H9 (cell line): Measurements from ENCODE around the gene MBNL1. TPM values are rescaled to one million over a fixed set of nuclear protein-coding genes. Genes with fewer than 3 reads are reported as not detected.

Experiments
- DNase-seq: peaks from one replicate; pipeline ENCODE4 v3.0.0-alpha.2; 2017
- H2AFZ ChIP-seq: one replicate; pipeline ENCODE4 v1.6.1; 2013; ENCODE audit warnings: mild to moderate bottlenecking, low read length, control low read depth, moderate library complexity
- H2AK5ac ChIP-seq: 2 replicates; pipeline ENCODE4 v1.6.1; 2013; ENCODE audit warnings: low read length, control low read depth, mixed read lengths; ENCODE audit not compliant: insufficient read length
- H2BK120ac ChIP-seq: one replicate; pipeline ENCODE4 v1.6.1; 2013; ENCODE audit warnings: low read depth, mild to moderate bottlenecking, low read length, control low read depth, inconsistent platforms; ENCODE audit not compliant: poor library complexity, severe bottlenecking
- H2BK12ac ChIP-seq: 2 replicates; pipeline ENCODE4 v1.6.1; 2013; ENCODE audit warnings: low read length, control low read depth, mixed read lengths, low read depth; ENCODE audit not compliant: insufficient read length
- H2BK15ac ChIP-seq: 2 replicates; pipeline ENCODE4 v1.6.1; 2013; ENCODE audit warnings: low read depth, low read length, control low read depth
- H2BK20ac ChIP-seq: one replicate; pipeline ENCODE4 v1.6.1; 2013; ENCODE audit warnings: low read depth, mild to moderate bottlenecking, low read length, control low read depth, inconsistent platforms; ENCODE audit not compliant: poor library complexity, severe bottlenecking
- H2BK5ac ChIP-seq: 2 replicates; pipeline ENCODE4 v1.6.1; 2013; ENCODE audit warnings: low read length, control low read depth, mixed read lengths; ENCODE audit not compliant: insufficient read length
- H3K14ac ChIP-seq: 2 replicates; pipeline ENCODE4 v1.6.1; 2013; ENCODE audit warnings: low read length, control low read depth; ENCODE audit not compliant: insufficient read depth
- H3K18ac ChIP-seq: 2 replicates; pipeline ENCODE4 v1.6.1; 2013; ENCODE audit warnings: low read depth, mild to moderate bottlenecking, mixed read lengths, low read length, control low read depth; ENCODE audit not compliant: insufficient read length
- H3K23ac ChIP-seq: 2 replicates; pipeline ENCODE4 v1.6.1; 2013; ENCODE audit warnings: low read length, control low read depth, mixed read lengths, low read depth; ENCODE audit not compliant: insufficient read length
- H3K23me2 ChIP-seq: 2 replicates; pipeline ENCODE4 v1.6.1; 2013; ENCODE audit warnings: low read depth, mild to moderate bottlenecking, mixed read lengths, low read length, control low read depth; ENCODE audit not compliant: insufficient read length, poor library complexity, severe bottlenecking
- H3K27ac ChIP-seq: 2 replicates; pipeline ENCODE4 v1.5.1; 2013; ENCODE audit warnings: low read length, control low read depth, mixed read lengths, low read depth; ENCODE audit not compliant: insufficient read length
- H3K27me3 ChIP-seq: 2 replicates; pipeline ENCODE4 v1.6.1; 2013; ENCODE audit warnings: low read length, control low read depth, inconsistent platforms; ENCODE audit not compliant: insufficient read depth
- H3K4ac ChIP-seq: 2 replicates; pipeline ENCODE4 v1.6.1; 2013; ENCODE audit warnings: low read depth, mild to moderate bottlenecking, control low read depth, inconsistent platforms, low read length, moderate library complexity
- H3K4me1 ChIP-seq: 2 replicates; pipeline ENCODE4 v1.6.1; 2013; ENCODE audit warnings: low read length, control low read depth, inconsistent platforms; ENCODE audit not compliant: insufficient read depth
- H3K4me2 ChIP-seq: 2 replicates; pipeline ENCODE4 v1.6.1; 2013; ENCODE audit warnings: low read length, control low read depth, mixed read lengths; ENCODE audit not compliant: insufficient read length, insufficient read depth
- H3K56ac ChIP-seq: 2 replicates; pipeline ENCODE4 v1.6.1; 2013; ENCODE audit warnings: low read depth, mild to moderate bottlenecking, mixed read lengths, low read length, control low read depth; ENCODE audit not compliant: insufficient read length
- H3K79me1 ChIP-seq: 2 replicates; pipeline ENCODE4 v1.6.1; 2013; ENCODE audit warnings: low read depth, mild to moderate bottlenecking, moderate library complexity, low read length, control low read depth, inconsistent platforms; ENCODE audit not compliant: insufficient read depth, poor library complexity, severe bottlenecking
- H3K79me2 ChIP-seq: 2 replicates; pipeline ENCODE4 v1.6.1; 2013; ENCODE audit warnings: low read length, control low read depth, inconsistent platforms; ENCODE audit not compliant: insufficient read depth
- H3K9ac ChIP-seq: 2 replicates; pipeline ENCODE4 v1.6.1; 2013; ENCODE audit warnings: low read length, control low read depth, mixed read lengths; ENCODE audit not compliant: insufficient read length; ENCODE audit errors: extremely low read depth
- H3K9me3 ChIP-seq: one replicate; pipeline ENCODE4 v1.6.1; 2013; ENCODE audit warnings: low read depth, low read length, inconsistent platforms; ENCODE audit not compliant: control insufficient read depth
- H3T11ph ChIP-seq: one replicate; pipeline ENCODE4 v1.6.1; 2013; ENCODE audit warnings: mild to moderate bottlenecking, low read length, control low read depth, inconsistent platforms
- H4K20me1 ChIP-seq: one replicate; pipeline ENCODE4 v1.6.1; 2013; ENCODE audit not compliant: control insufficient read depth, insufficient read length, insufficient read depth
- H4K5ac ChIP-seq: 2 replicates; pipeline ENCODE4 v1.6.1; 2013; ENCODE audit warnings: low read depth, mild to moderate bottlenecking, mixed read lengths, low read length, control low read depth; ENCODE audit not compliant: insufficient read length
- H4K8ac ChIP-seq: replicated peaks from 2 replicates; pipeline ENCODE4 v1.6.1; 2013; ENCODE audit warnings: low read length, control low read depth, mixed read lengths, low read depth; ENCODE audit not compliant: insufficient read length
- H4K91ac ChIP-seq: 2 replicates; pipeline ENCODE4 v1.6.1; 2013; ENCODE audit warnings: low read depth, mild to moderate bottlenecking, moderate library complexity, mixed read lengths, low read length, control low read depth; ENCODE audit not compliant: insufficient read length
- H3K27ac Mint-ChIP-seq, 3 experiments: 2 replicates in 2 of 3; 3 replicates in 1 of 3; pipeline ENCODE4 v1.8.0; 2020 to 2021; ENCODE audit warnings: mixed read lengths in 3 of 3, mild to moderate bottlenecking in 1 of 3, moderate library complexity in 1 of 3
- H3K27me3 Mint-ChIP-seq: 2 replicates; pipeline ENCODE4 v1.8.0; 2021; ENCODE audit warnings: low read depth, mild to moderate bottlenecking, moderate library complexity, mixed read lengths
- H3K36me3 Mint-ChIP-seq, 3 experiments: 2 replicates in 2 of 3; 3 replicates in 1 of 3; pipeline ENCODE4 v1.8.0; 2020 to 2021; ENCODE audit warnings: low read depth in 3 of 3, mixed read lengths in 3 of 3; ENCODE audit not compliant: insufficient read depth in 1 of 3
- H3K4me1 Mint-ChIP-seq, 2 experiments: 2 replicates each; pipeline ENCODE4 v1.8.0; 2020; ENCODE audit warnings: mixed read lengths in 2 of 2
- H3K4me3 Mint-ChIP-seq, 2 experiments: 2 replicates in 1 of 2; 3 replicates in 1 of 2; pipeline ENCODE4 v1.8.0; 2020 to 2021; ENCODE audit warnings: mild to moderate bottlenecking in 2 of 2, mixed read lengths in 2 of 2, moderate library complexity in 1 of 2
- H3K9me3 Mint-ChIP-seq, 2 experiments: 2 replicates in 1 of 2; 3 replicates in 1 of 2; pipeline ENCODE4 v1.8.0; 2020; ENCODE audit warnings: mild to moderate bottlenecking in 2 of 2, mixed read lengths in 2 of 2, moderate library complexity in 1 of 2
- CTCF ChIP-seq: fragments of 200-600 bp; sonication (generic); conservative IDR thresholded peaks from 3 replicates; pipeline ENCODE4 v1.8.0; 2021; ENCODE audit warnings: antibody characterized with exemption, mild to moderate bottlenecking
- WGBS: extraction: QIAGEN DNeasy Blood & Tissue Kit; methylation state at CpG from one replicate; pipeline ENCODE4 v1.1.7; 2013; ENCODE audit warnings: missing lambda C conversion rate, low lambda C conversion rate, mixed read lengths; ENCODE audit not compliant: insufficient read length; ENCODE audit errors: extremely low coverage; 5-methylcytosine and 5-hydroxymethylcytosine counted together
- total RNA-seq: library from RNA; stranded (reverse); gene quantifications from 2 replicates; pipeline ENCODE4 v1.2.1, GENCODE V29; 2021

Gene MBNL1
- total RNA-seq, 1 experiment from 2014 or later: 14.9 TPM

GRCh38 chr3:152339881-152340505 lies 71.3 kb downstream of the MBNL1 start:
- Histone ChIP-seq H2BK12ac (no peak overlapping the region), H3K23me2 (no peaks in the 10 kb centered on the region), H3K4me2 (no peak overlapping the region), H2AFZ (no peak overlapping the region), H3K9me3 (no peaks in the 10 kb centered on the region), H3K56ac (no peak overlapping the region), H3K4me1 (no peaks in the 10 kb centered on the region), H4K91ac (no peak overlapping the region), H3K9ac (no peak overlapping the region), H2BK120ac (no peak overlapping the region), H3K23ac (no peak overlapping the region), H4K5ac (no peak overlapping the region), H2AK5ac (no peak overlapping the region), H2BK5ac (no peak overlapping the region), H3K27me3 (no peaks in the 10 kb centered on the region), H3K4ac (no peak overlapping the region), H3K18ac (no peak overlapping the region), H4K8ac (no peak overlapping the region), H3K27ac (no peak overlapping the region), H2BK20ac (no peak overlapping the region), H3T11ph (no peak overlapping the region), H3K79me2 (no peaks in the 10 kb centered on the region), H3K14ac (no peak overlapping the region), H3K79me1 (no peaks in the 10 kb centered on the region), H2BK15ac (no peak overlapping the region), H4K20me1 (no peaks in the 10 kb centered on the region)
- H3K27me3 Mint-ChIP-seq: no peaks in the 10 kb centered on the region
- no peaks in the 10 kb centered on the region for H3K36me3 Mint-ChIP-seq
- no peak overlapping the region for H3K4me3 Mint-ChIP-seq
- H3K4me1 Mint-ChIP-seq: peaks cover 9 to 12% of the 10 kb centered on the region in 2 experiments
- no peak for DNase-seq
- no CpG with 5 or more reads among the region's 4 CpGs for WGBS
- H3K9me3 Mint-ChIP-seq: no peaks in the 10 kb centered on the region
- no peak for TF ChIP-seq CTCF
- H3K27ac Mint-ChIP-seq: peak overlapping the region in 2 of 3 experiments; percentile 18 to 25; a peak in 2 of 7 replicates
